ENCODE measurements around the gene LPP.

DNA sequence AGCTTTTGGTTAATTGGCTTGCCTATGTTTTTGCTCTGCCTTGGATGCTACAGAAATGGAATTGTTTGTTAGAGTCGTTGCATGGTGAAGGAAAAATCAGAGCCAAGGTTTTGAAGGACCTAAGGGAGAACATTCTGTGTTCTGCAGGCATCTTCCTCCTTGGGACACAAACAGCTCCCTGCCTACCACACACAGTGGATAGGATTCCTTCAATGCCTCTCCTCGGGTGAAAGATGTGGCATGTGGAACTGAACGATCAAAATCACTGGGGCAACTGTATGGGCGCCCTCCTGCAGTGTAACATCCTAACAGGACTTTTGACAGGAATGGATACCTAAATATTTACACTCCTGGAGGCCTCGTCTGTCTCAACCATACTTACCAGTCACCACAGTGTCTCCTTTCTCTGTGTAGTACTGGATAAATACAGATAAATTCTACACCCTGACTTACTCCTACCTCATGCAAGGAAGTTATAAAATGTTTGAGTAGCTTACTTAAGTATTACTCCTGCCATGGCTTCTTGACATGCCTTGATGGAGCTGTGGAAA, 100.6 kb downstream of the LPP start:
- TF ChIP-seq, protein P1, sequence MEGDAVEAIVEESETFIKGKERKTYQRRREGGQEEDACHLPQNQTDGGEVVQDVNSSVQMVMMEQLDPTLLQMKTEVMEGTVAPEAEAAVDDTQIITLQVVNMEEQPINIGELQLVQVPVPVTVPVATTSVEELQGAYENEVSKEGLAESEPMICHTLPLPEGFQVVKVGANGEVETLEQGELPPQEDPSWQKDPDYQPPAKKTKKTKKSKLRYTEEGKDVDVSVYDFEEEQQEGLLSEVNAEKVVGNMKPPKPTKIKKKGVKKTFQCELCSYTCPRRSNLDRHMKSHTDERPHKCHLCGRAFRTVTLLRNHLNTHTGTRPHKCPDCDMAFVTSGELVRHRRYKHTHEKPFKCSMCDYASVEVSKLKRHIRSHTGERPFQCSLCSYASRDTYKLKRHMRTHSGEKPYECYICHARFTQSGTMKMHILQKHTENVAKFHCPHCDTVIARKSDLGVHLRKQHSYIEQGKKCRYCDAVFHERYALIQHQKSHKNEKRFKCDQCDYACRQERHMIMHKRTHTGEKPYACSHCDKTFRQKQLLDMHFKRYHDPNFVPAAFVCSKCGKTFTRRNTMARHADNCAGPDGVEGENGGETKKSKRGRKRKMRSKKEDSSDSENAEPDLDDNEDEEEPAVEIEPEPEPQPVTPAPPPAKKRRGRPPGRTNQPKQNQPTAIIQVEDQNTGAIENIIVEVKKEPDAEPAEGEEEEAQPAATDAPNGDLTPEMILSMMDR (IDR thresholded peaks at IDR 0.05; ENCODE audit: low read length), result no peak
- no peak for TF ChIP-seq EZH2 (IDR thresholded peaks at IDR 0.05; ENCODE audit: borderline replicate concordance, low read length)
